CD4-positive, alpha-beta T cell (primary cell): ENCODE data around the gene CERT1. TPM values are rescaled to one million over a fixed set of nuclear protein-coding genes. Genes with fewer than 3 reads are reported as not detected.
A peak's percentile ranks its signal among the peaks of the same experiment; 100 is the strongest.

ENCODE experiments used
- ATAC-seq: fragments of 200-7000 bp; cut with Tn5 transposase; one replicate; pipeline ENCODE4 v1.10.0; 2022; ENCODE audit warnings: mild to moderate bottlenecking; ENCODE audit not compliant: poor library complexity
- CTCF ChIA-PET: fragments of 350-600 bp; sonication (Branson Sonifier 250); formaldehyde crosslinking; loops from one replicate; lab custom pipeline; 2021; ENCODE audit warnings: antibody characterized with exemption, inconsistent platforms; lab: Charles Lee
- POLR2A ChIA-PET: fragments of 350-600 bp; sonication (Branson Sonifier 250); formaldehyde crosslinking; loops from one replicate; lab custom pipeline; 2021; ENCODE audit warnings: antibody characterized with exemption, inconsistent platforms; lab: Charles Lee
- DNase-seq, 14 experiments: peaks; one replicate each; pipeline ENCODE4 v3.0.0-alpha.2; 2013 to 2020; ENCODE audit warnings: mixed read lengths in 2 of 14
- H3K27ac ChIP-seq, 2 donors: one replicate each; pipeline versions ENCODE4 v1.5.1 to v1.7.0; 2013; ENCODE audit warnings: low read length in 2 of 2, low read depth in 1 of 2, mild to moderate bottlenecking in 1 of 2
- H3K27me3 ChIP-seq, 2 experiments: 1 replicate in 1 of 2; 2 replicates in 1 of 2; pipeline versions ENCODE4 v1.6.1 to v1.7.0; 2013; ENCODE audit warnings: low read length in 2 of 2, control low read depth in 1 of 2, mild to moderate bottlenecking in 1 of 2, moderate library complexity in 1 of 2; ENCODE audit not compliant: insufficient read depth in 2 of 2, control insufficient read depth in 1 of 2
- H3K36me3 ChIP-seq: one replicate; pipeline ENCODE4 v1.6.1; 2013; ENCODE audit warnings: low read length, control low read depth; ENCODE audit not compliant: insufficient read depth
- H3K4me1 ChIP-seq: one replicate; pipeline ENCODE4 v1.6.1; 2013; ENCODE audit warnings: low read length, control low read depth; ENCODE audit not compliant: insufficient read depth
- H3K4me3 ChIP-seq: one replicate; pipeline ENCODE4 v1.5.1; 2013; ENCODE audit warnings: mild to moderate bottlenecking, low read length, moderate library complexity
- H3K9me3 ChIP-seq, 2 experiments: 1 replicate in 1 of 2; 2 replicates in 1 of 2; pipeline versions ENCODE4 v1.6.1 to v1.7.0; 2013; ENCODE audit warnings: low read length in 2 of 2, mild to moderate bottlenecking in 2 of 2, control low read depth in 1 of 2, moderate library complexity in 1 of 2; ENCODE audit not compliant: control insufficient read depth in 1 of 2, insufficient read depth in 1 of 2
- H3K27ac Mint-ChIP-seq: one replicate; pipeline ENCODE4 v1.8.0; 2020; ENCODE audit warnings: mixed read lengths
- H3K27me3 Mint-ChIP-seq: one replicate; pipeline ENCODE4 v1.8.0; 2021; ENCODE audit warnings: mixed read lengths
- H3K36me3 Mint-ChIP-seq: one replicate; pipeline ENCODE4 v1.8.0; 2021; ENCODE audit warnings: low read depth, mixed read lengths
- H3K4me1 Mint-ChIP-seq: one replicate; pipeline ENCODE4 v1.8.0; 2021; ENCODE audit warnings: low read depth, mixed read lengths
- H3K4me3 Mint-ChIP-seq: one replicate; pipeline ENCODE4 v1.8.0; 2020; ENCODE audit warnings: mild to moderate bottlenecking, mixed read lengths
- H3K9me3 Mint-ChIP-seq: one replicate; pipeline ENCODE4 v1.8.0; 2020; ENCODE audit warnings: mixed read lengths
- intact Hi-C, 2 experiments: fragments of 100-400 bp; cut with DNase I in 1 of 2; cut with micrococcal nuclease in 1 of 2; formaldehyde crosslinking; loops; one replicate each; pipeline versions ENCODE4 v1.15.1 to v1.9.0; 2023 to 2025; cut with DNase I, micrococcal nuclease
- total RNA-seq, 174 experiments: library from RNA in 2 of 174; stranded (reverse) in 2 of 174; gene quantifications; one replicate each; pipeline ENCODE4 v1.2.3 and lab custom pipeline; 2021 to 2026
- TF ChIP-seq, protein P1 (sequence below): fragments of 200-600 bp; IDR thresholded peaks from one replicate; pipeline ENCODE4 v1.8.0; 2022; ENCODE audit warnings: antibody characterized with exemption, mild to moderate bottlenecking

The CERT1 gene
- total RNA-seq, 2 experiments from 2014 or later, result 26.5 to 28.7 TPM

- Mint-ChIP-seq H3K4me3 (no peak overlapping the region), H3K36me3 (peaks cover 78% of the 10 kb centered on the region), H3K27ac (peak overlapping the region; percentile 31), H3K9me3 (peaks cover 9% of the 10 kb centered on the region), H3K27me3 (no peaks in the 10 kb centered on the region), H3K4me1 (peaks cover 68% of the 10 kb centered on the region)
- no peak for DNase-seq
- Histone ChIP-seq H3K27me3 (no peaks in the 10 kb centered on the region), H3K27ac (no peak overlapping the region), H3K4me1 (peaks cover 18% of the 10 kb centered on the region), H3K36me3 (peaks cover 4% of the 10 kb centered on the region), H3K9me3 (peaks cover 0 to 21% of the 10 kb centered on the region in 2 experiments), H3K4me3 (no peak overlapping the region)
- ChIA-PET POLR2A (no interaction called here), CTCF (no interaction called here)
- intact Hi-C loops, result no loop called here
- TF ChIP-seq, protein P1, sequence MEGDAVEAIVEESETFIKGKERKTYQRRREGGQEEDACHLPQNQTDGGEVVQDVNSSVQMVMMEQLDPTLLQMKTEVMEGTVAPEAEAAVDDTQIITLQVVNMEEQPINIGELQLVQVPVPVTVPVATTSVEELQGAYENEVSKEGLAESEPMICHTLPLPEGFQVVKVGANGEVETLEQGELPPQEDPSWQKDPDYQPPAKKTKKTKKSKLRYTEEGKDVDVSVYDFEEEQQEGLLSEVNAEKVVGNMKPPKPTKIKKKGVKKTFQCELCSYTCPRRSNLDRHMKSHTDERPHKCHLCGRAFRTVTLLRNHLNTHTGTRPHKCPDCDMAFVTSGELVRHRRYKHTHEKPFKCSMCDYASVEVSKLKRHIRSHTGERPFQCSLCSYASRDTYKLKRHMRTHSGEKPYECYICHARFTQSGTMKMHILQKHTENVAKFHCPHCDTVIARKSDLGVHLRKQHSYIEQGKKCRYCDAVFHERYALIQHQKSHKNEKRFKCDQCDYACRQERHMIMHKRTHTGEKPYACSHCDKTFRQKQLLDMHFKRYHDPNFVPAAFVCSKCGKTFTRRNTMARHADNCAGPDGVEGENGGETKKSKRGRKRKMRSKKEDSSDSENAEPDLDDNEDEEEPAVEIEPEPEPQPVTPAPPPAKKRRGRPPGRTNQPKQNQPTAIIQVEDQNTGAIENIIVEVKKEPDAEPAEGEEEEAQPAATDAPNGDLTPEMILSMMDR, result no peak
- ATAC-seq, result no peak
These were observed 45.9 kb downstream of the CERT1 start for GRCh38 chr5:75465480-75465879.

DNA sequence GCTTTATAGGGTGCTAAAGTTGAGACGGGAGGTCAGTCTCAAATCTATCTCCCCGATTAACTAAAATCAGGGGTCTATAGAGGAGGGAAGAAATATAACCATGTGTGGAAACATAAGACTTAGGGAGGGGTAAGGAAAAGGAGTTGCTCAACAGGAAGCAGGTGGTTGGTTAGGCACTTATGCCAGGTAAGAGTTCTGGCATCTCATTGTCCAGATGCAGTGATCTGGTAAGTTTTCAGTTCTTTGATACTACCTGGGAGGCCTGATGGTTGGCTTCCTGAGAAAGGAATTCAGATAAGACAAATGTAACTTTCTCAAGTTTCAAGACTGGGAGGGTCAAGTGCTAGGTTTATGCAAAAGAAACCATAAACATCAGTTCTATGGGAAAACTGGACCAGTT, 47.7 kb downstream of the CERT1 start:
- Histone ChIP-seq H3K27me3 (no peaks in the 10 kb centered on the region), H3K4me1 (peaks cover 18% of the 10 kb centered on the region), H3K4me3 (no peak overlapping the region), H3K27ac (no peak overlapping the region), H3K36me3 (peaks cover 5% of the 10 kb centered on the region), H3K9me3 (peaks cover 0 to 8% of the 10 kb centered on the region in 2 experiments)
- H3K27me3 Mint-ChIP-seq, result no peaks in the 10 kb centered on the region
- H3K4me3 Mint-ChIP-seq, result no peak overlapping the region
- H3K4me1 Mint-ChIP-seq, result peaks cover 68% of the 10 kb centered on the region
- no peak overlapping the region for H3K27ac Mint-ChIP-seq
- ATAC-seq, result no peak
- ChIA-PET CTCF (no interaction called here), POLR2A (no interaction called here)
- DNase-seq, result no peak
- H3K9me3 Mint-ChIP-seq, result no peaks in the 10 kb centered on the region
- TF ChIP-seq, protein P1, result no peak
- H3K36me3 Mint-ChIP-seq, result peaks cover 72% of the 10 kb centered on the region
- intact Hi-C loops, result no loop called here

DNA sequence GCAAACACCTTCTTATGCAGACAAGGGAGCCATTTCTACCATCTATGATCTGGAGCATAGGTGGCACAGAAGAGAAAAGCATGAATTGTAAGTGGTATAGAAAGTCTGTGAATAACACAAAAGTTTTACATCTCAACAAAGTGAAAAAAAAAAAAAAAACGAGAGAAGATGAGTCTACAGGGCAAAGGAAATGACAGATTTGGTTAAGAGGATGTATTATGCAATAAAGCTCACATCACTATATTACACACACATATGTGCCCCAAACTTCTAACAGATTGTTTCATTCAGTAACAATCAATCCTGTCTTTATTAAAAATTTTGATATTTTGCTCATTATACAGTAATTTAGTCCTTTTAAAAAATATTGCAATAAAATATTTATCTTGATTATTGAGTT, 49.8 kb downstream of the CERT1 start:
- ChIA-PET POLR2A (no interaction called here), CTCF (interaction anchor here (0.7 kb wide), 1 partner anchor 389 kb away, joined by 3 read pairs; no protein-coding TSS in a partner anchor)
- no peaks in the 10 kb centered on the region for H3K9me3 ChIP-seq
- Mint-ChIP-seq H3K36me3 (peaks cover 77% of the 10 kb centered on the region), H3K4me3 (no peak overlapping the region), H3K27me3 (no peaks in the 10 kb centered on the region), H3K27ac (no peak overlapping the region), H3K4me1 (peaks cover 57% of the 10 kb centered on the region), H3K9me3 (no peaks in the 10 kb centered on the region)
- H3K4me1 ChIP-seq, result peaks cover 18% of the 10 kb centered on the region
- peak in 2 of 14 experiments; percentile 9 to 21 for DNase-seq
- intact Hi-C loops, result no loop called here
- H3K27me3 ChIP-seq, result no peaks in the 10 kb centered on the region
- TF ChIP-seq, protein P1, result no peak
- no peak for ATAC-seq
- no peak overlapping the region for H3K27ac ChIP-seq
- H3K4me3 ChIP-seq, result no peak overlapping the region
- peaks cover 14% of the 10 kb centered on the region for H3K36me3 ChIP-seq
